Iris pigment epithelial cell (primary cell): ENCODE results near the gene CPNE8.
"Not testable (repeated sequence)": the region's sequence is repeated elsewhere in the genome, so short reads cannot be mapped to it uniquely, and the experiment has no call there.

Experiments used
- DNase-seq: peaks from one replicate; pipeline ENCODE4 v3.0.0-alpha.2; 2011; ENCODE audit warnings: low read depth

Gene CPNE8

DNA sequence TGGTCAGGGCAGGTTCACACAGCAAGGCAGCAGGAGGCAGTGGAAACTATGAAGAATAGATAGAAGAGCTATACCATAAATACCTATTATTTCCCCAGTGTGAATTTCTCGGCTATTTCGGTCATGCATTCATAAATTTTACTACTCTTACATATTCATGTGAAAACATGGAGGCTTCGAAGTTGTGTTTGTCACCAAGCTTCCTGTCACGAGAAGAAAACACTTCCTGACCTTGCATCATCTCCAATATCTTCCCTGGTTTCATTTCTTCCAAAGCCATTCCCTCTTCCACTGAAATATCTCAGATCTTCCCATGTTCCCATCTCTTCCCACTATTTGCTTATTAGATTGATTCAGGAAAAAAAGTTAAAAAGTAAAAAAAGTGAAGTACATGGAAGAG, 80.4 kb downstream of the CPNE8 start:
- DNase-seq: no peak

- no peak for DNase-seq
These were observed 81.7 kb downstream of the CPNE8 start for GRCh38 chr12:38823738-38824137.

DNA sequence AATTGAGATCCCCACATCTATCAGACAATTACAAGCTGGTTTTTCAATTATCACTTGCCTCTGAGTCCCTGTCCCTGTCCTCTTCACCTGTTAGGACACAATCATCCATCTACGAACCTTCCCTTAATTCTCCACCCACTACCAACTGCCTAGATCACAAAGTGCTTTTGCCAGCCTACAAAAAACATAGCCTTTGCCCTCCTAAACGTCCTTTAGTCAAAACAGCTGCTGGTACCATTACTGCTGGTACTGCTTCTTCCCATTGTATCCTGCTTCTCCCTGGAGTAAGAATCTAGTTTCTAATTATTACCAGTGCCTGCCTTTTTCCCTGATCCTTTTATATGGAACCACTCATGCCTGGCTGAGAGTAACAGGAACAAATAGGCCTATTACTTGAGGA, 82.1 kb downstream of the CPNE8 start:
- DNase-seq: no peak

GRCh38 chr12:38817942-38818341, 87.4 kb downstream of the CPNE8 start:
- DNase-seq: no peak

DNA sequence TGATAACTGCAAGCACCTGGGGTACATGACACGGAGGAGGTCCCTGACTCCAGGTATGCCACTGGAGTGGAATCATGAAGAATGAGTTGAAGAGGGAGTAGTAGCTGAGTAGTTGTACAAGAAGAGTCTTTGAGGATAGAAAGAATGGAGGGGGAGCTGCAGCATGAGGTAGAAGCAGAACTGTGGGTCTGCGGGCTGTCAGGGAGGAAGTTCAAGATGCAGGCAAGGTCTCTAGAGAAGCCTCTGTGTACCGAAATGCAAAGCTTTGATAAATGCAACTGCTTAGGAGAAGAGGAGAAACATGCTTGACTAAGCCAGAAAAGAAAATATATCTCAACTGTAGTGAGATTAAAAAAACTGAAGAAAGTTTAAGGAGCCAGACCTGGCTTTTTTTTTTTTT, 91.5 kb downstream of the CPNE8 start:
- DNase-seq: no peak

DNA sequence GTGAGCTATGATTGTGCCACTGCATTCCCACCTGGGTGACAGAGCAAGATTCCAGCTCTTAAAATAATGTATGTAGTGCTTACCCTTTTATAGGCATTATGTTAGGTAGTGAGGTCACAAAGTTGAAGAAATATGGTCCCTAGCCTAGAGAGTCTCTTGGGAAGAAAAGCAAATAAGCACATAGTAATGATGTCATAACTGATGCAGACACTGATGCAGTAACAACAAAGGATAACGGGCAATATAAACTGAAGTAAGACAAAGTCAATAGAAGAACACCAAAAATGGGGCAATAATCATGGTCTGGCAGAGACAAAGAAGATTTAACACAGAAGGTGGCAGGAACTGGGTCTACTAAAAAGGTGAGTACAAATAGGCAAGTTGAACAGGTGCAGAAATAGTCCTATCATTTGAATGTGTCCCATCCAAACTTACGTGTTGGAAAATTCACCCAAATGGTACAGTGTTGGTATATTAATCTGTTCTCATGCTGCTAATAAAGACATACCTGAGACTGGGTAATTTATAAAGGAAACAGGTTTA, 93.5 kb downstream of the CPNE8 start:
- no peak for DNase-seq

DNA sequence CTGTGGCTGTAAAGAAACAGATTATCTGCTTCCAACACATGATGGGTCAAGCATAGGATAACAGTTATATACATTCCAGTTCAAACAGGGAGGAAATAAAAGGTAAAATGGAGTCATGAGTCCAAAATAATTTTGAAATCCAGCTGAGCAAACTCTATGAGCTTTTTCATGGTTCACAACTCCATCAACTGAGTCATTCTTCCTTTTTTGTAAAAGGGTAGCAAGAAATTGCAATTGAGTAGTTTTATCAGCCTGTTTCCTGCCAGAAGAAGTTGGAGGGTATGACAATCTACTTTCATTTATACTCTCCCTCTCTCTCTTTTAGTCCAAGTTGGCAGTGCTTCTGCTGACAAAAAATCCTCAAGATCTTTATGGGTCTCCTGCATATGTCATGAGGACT, 95.6 kb downstream of the CPNE8 start:
- DNase-seq: no peak

DNA sequence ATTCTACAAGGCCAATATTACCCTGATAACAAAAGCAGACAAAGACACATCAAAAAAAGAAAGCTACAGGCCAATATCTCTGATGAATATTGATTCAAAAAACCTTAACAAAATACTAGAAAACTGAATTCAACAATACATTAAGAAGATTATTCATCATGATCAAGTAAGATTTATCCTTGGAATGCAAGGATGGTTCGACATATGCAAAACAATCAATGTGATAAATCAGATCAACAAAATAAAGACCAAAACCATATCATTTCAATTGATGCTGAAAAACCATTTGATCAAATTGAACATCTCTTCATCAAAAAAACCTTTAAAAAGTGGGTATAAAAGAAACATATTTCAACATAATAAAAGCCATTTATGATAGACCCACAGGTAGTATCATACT, 117.3 kb downstream of the CPNE8 start:
- no peak for DNase-seq

GRCh38 chr12:38785381-38785780, 120.0 kb downstream of the CPNE8 start:
- DNase-seq: no peak

DNA sequence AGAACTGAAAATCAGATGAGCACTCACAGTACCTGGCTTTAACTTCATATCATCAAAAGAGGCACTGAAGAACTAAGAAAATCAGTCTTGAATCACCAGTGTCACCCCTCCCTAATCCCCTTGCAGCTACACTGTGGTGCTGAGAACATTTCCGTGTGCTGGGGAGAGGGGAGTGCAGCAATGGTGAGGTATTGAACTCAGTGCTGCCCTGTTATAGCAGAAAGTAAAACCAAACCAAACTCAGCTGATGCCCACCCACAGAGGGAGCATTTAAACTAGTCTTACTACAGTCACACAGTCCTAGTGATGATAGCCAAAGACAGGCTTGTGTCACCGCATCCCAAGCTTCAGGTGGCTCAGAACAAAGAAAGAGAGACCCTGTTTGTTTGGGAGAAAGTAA, 122.1 kb downstream of the CPNE8 start:
- no peak for DNase-seq

GRCh38 chr12:38782359-38782758, 123.0 kb downstream of the CPNE8 start:
- DNase-seq: no peak

GRCh38 chr12:38776647-38777046, 128.7 kb downstream of the CPNE8 start:
- DNase-seq: no peak

DNA sequence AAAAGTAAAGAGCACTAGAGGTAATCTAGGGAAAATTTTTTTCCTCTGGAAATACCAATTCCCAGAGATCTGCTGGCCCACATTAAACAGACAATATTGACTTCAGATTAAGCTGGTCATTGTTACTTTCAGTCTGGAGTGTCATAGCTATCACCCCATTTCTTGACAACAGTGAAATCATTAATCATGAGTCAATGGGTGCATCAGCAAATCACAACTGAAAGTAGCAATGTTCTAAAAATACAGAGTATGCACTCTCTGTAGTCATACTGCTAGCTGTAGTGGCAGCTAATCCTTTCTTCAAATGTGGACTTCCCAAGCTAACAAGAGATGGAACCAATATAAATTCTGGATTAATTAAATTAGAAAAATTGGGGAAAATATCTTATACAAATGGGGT, 129.9 kb downstream of the CPNE8 start:
- no peak for DNase-seq

DNA sequence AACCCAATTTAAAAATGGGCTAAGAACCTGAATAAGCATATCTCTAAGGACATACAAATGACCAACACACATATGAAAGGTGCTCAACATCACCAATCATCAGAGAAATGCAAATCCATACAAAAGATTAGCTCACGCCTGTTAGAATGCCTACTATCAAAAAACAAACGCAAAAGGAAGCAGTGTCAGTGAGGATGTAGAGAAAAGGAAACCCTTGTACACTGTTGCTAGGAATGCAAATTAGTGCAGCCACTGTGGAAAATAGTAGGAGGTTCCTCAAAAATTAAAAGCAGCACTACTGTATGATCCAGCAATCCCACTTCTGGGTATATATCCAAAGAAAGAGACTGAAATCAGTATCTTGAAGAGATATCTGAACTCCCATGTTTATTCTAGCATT, 133.0 kb downstream of the CPNE8 start:
- no peak for DNase-seq

DNA sequence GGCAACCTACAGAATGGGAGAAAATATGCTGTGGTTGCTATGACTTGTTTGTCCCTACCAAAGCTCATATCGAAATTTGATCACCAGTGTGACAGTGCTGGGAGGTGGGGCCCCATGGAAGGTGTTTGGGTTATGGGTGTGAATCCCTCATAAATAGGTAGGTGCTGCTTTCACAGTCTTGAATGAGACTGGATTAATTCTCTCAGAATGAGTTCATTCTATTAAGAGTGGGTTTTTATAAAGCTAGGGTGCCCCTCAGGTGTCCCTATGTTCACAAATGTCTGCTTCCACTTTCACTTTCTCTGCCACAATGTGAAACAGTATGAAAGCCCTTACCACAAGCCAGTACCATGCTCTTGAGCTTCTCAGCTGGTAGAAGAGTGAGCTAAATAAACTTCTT, 133.5 kb downstream of the CPNE8 start:
- no peak for DNase-seq

GRCh38 chr12:38761636-38762342, 143.6 kb downstream of the CPNE8 start:
- no peak for DNase-seq

DNA sequence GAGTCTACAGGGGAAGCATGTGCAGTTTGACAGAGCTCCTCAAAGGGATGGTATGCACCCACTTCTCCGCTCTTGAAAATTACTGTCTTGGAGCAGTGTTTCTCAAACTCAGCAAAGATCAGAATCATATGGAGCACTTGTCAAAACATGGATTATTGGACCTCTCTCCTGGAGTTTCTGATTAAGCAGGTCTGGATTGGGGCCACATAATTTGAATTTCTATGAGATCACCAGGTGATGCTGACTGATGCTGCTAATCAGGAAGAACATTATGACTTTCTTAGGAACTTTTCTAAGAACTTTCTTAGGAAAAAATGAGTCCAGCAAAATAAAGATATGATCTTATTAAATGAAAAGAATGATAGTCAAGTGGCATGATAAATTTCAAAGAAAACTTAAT, 144.3 kb downstream of the CPNE8 start:
- no peak for DNase-seq

DNA sequence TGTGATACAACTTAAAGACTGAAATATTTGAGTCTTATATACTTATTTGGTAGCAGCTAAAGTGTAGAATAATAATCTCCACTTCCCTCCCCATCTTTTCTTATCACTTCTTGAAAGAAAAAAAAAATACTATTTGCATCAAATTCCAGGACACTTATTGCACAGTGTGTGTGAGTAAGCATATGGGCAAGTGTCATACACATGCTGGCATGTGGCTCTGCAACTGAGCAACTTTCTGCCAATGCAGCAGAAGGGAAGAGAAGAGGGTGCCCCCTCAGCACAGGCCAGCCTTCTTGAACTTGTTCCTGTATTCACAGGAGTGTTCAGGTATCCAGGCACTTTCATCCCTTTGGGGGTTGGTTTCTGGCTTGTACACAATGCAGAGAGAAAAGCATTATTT, 145.8 kb downstream of the CPNE8 start:
- no peak for DNase-seq

- DNase-seq: no peak
These were observed 158.6 kb downstream of the CPNE8 start for GRCh38 chr12:38746744-38747143.

DNA sequence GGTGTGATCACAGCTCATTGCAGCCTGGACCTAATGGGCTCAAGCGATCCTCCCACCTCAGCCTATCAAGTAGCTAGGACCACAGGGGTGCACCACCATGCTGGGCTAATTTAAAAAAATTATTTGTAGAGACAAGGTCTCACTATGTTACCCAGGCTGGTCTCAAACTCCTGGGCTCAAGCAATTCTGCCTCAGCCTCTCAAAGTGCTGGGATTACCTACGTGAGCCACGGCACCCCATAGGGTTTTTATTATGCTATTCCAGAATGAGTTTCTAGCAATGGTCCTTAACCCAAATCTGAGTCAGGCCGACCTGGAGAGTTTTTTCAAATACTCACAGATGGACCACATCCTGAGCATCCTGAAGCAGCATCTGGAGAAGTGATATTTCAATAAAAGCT, 159.8 kb downstream of the CPNE8 start:
- no peak for DNase-seq

GRCh38 chr12:38744041-38744440, 161.3 kb downstream of the CPNE8 start:
- DNase-seq: peak; percentile 16

- not testable (repeated sequence) for DNase-seq
These were observed 162.9 kb downstream of the CPNE8 start for GRCh38 chr12:38742496-38742895.

DNA sequence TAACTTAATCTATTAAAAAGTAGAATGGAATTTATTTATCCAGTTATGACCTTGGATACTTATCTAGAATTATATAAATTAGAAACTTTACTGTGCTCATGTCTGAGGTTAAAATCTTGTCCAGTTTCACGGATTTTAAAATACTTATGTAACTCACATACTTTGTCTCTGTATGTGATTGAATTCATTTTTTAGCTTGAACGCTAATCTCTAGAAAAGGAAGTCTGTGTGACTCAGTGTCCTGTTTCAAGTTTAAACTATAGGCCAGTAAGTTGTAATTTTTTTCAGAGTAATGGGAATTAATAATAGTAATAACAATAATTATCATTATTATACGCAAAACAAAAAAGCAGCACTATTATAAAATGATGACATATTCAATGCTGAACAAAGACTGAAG, 168.6 kb downstream of the CPNE8 start:
- DNase-seq: peak; percentile 15

- DNase-seq: no peak
These were observed 172.6 kb downstream of the CPNE8 start for GRCh38 chr12:38732761-38733160.
